ENCODE data around the gene FGD2.
A peak's percentile ranks its signal among the peaks of the same experiment; 100 is the strongest.
"Not testable (repeated sequence)": the region's sequence is repeated elsewhere in the genome, so short reads cannot be mapped to it uniquely, and the experiment has no call there.

FGD2 gene

GRCh38 chr6:36989264-36989663 lies 16.2 kb upstream of the FGD2 start:
- DNase-seq (ENCODE audit: low read depth, low spot score) = no peak

GRCh38 chr6:36990401-36990800 lies 15.1 kb upstream of the FGD2 start:
- DNase-seq (ENCODE audit: low read depth, low spot score) = not testable (repeated sequence)

- no peak for DNase-seq (ENCODE audit: low read depth, low spot score)
Observed at GRCh38 chr6:36997811-36998722, 7.4 kb upstream of the FGD2 start.

- DNase-seq (ENCODE audit: low read depth, low spot score) = no peak
Observed at GRCh38 chr6:36998723-36999038, 6.8 kb upstream of the FGD2 start.

GRCh38 chr6:36999061-36999750 lies 6.2 kb upstream of the FGD2 start:
- no peak for DNase-seq (ENCODE audit: low read depth, low spot score)

GRCh38 chr6:36999751-37000125 lies 5.7 kb upstream of the FGD2 start:
- no peak for DNase-seq (ENCODE audit: low read depth, low spot score)

- DNase-seq (ENCODE audit: low read depth, low spot score) = no peak
Observed at GRCh38 chr6:37004044-37004980, 1.1 kb upstream of the FGD2 start.

GRCh38 chr6:37005827-37006567 lies 542 bp downstream of the FGD2 start:
- DNase-seq (ENCODE audit: low read depth, low spot score) = no peak

- DNase-seq (ENCODE audit: low read depth, low spot score) = no peak
Observed at GRCh38 chr6:37006793-37007339, 1.4 kb downstream of the FGD2 start.

- no peak for DNase-seq (ENCODE audit: low read depth, low spot score)
Observed at GRCh38 chr6:37007340-37008043, 2.0 kb downstream of the FGD2 start.

- no peak for DNase-seq (ENCODE audit: low read depth, low spot score)
Observed at GRCh38 chr6:37008484-37009465, 3.3 kb downstream of the FGD2 start.

- no peak for DNase-seq (ENCODE audit: low read depth, low spot score)
Observed at GRCh38 chr6:37010402-37010892, 5.0 kb downstream of the FGD2 start.

- peak; percentile 67 for DNase-seq (ENCODE audit: low read depth, low spot score)
Observed at GRCh38 chr6:37011656-37012378, 6.4 kb downstream of the FGD2 start.

GRCh38 chr6:37013516-37014491 lies 8.3 kb downstream of the FGD2 start:
- no peak for DNase-seq (ENCODE audit: low read depth, low spot score)

GRCh38 chr6:37014667-37015066 lies 9.2 kb downstream of the FGD2 start:
- no peak for DNase-seq (ENCODE audit: low read depth, low spot score)

GRCh38 chr6:37015532-37015931 lies 10.1 kb downstream of the FGD2 start:
- DNase-seq (ENCODE audit: low read depth, low spot score) = no peak

GRCh38 chr6:37016995-37017394 lies 11.5 kb downstream of the FGD2 start:
- DNase-seq (ENCODE audit: low read depth, low spot score) = no peak

Measured in brain pericyte (primary cell).